ENCODE results near the gene CUL7. TPM values are rescaled to one million over a fixed set of nuclear protein-coding genes. Genes with fewer than 3 reads are reported as not detected.
A peak's percentile ranks its signal among the peaks of the same experiment; 100 is the strongest.

Gene CUL7
- total RNA-seq, 4 donors from 2014 or later = 20.7 to 39.6 (median 28.6) TPM

DNA sequence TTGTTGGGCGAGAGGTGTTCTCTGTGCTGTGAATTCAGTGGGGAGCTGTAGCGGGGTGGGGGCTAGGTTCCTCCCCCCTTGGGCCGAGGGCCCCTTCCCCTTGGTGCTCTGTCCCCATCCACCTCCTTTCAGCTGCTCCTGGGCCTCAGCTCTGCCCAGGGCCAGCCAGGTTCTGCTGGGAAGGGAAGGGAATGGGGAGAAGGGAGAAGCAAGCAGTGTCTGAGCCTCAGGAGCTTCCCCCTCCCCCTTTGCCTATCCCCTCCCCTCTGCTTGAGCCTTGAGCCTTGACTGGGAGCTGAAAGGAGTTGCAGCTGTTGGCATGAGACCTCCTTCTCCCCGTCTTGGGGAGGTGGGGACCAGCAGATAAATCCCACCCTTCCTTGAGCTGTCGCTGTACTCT, 32.8 kb downstream of the CUL7 start:
- peaks cover 24 to 35% of the 10 kb centered on the region in 2 donors for H3K4me1 ChIP-seq
- 41 to 57% methylated on average over 3 to 5 of the region's 5 CpGs for WGBS, 2 donors
- no peak for DNase-seq

DNA sequence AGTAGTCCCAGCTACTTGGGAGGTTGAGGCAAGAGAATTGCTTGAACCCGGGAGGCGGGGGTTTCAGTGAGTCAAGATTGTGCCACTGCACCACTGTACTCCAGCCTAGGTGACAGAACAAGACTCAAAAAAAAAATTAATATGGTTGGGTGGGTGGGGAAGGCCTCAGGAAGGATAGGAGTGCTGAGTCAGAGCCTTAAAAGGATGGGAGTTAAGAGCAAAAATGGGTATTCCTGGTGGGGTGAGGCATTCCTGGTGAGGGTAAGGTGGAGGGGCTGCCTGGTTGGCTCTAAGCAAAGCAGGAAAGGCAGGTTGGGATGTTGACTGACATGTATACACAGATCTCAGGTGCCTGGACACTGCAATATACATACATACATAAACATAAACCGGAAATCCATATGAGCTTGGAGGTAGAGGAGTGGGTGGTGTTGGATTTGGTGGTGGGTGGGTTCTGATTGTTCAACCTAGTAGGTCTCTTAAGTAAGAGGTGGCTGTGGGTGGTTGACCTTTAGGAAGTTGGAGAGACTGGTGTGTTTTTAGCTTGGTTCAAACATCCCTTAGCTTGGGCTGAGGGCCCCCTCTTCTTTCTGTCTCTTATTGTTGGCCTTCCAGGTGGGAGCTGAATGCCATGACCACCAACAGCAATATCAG, 33.5 kb downstream of the CUL7 start:
- no peak for DNase-seq
- Histone ChIP-seq H3K36me3 (peaks cover 11 to 14% of the 10 kb centered on the region in 2 donors), H3K4me1 (peaks cover 27 to 42% of the 10 kb centered on the region in 2 donors), H3K9me3 (no peaks in the 10 kb centered on the region), H3K27me3 (no peaks in the 10 kb centered on the region), H3K27ac (no peak overlapping the region), H3K4me3 (replicated peaks in 1 of 3) (no peak overlapping the region)
- TF ChIP-seq, protein P1, sequence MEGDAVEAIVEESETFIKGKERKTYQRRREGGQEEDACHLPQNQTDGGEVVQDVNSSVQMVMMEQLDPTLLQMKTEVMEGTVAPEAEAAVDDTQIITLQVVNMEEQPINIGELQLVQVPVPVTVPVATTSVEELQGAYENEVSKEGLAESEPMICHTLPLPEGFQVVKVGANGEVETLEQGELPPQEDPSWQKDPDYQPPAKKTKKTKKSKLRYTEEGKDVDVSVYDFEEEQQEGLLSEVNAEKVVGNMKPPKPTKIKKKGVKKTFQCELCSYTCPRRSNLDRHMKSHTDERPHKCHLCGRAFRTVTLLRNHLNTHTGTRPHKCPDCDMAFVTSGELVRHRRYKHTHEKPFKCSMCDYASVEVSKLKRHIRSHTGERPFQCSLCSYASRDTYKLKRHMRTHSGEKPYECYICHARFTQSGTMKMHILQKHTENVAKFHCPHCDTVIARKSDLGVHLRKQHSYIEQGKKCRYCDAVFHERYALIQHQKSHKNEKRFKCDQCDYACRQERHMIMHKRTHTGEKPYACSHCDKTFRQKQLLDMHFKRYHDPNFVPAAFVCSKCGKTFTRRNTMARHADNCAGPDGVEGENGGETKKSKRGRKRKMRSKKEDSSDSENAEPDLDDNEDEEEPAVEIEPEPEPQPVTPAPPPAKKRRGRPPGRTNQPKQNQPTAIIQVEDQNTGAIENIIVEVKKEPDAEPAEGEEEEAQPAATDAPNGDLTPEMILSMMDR (IDR thresholded peaks at IDR 0.05) = no peak
- no peak for TF ChIP-seq POLR2A (IDR thresholded peaks at IDR 0.05)
- 93 to 94% methylated on average over 3 of the region's 3 CpGs for WGBS, 2 donors
- intact Hi-C loops (cut with DNase I) = no loop called here

More for the DNA sequence above, 32.8 kb downstream of the CUL7 start:
- Histone ChIP-seq H3K27me3 (no peaks in the 10 kb centered on the region), H3K4me3 (replicated peaks in 1 of 3) (peak overlapping the region; percentile 78 to 96 (median 83)), H3K36me3 (peaks cover 16 to 18% of the 10 kb centered on the region in 2 donors), H3K27ac (peak overlapping the region; percentile 71 to 91 (median 72)), H3K9me3 (no peaks in the 10 kb centered on the region)
- TF ChIP-seq POLR2A (IDR thresholded peaks at IDR 0.05) = no peak
- TF ChIP-seq, protein P1 (IDR thresholded peaks at IDR 0.05) = no peak
- intact Hi-C loops (cut with DNase I) = no loop called here

DNA sequence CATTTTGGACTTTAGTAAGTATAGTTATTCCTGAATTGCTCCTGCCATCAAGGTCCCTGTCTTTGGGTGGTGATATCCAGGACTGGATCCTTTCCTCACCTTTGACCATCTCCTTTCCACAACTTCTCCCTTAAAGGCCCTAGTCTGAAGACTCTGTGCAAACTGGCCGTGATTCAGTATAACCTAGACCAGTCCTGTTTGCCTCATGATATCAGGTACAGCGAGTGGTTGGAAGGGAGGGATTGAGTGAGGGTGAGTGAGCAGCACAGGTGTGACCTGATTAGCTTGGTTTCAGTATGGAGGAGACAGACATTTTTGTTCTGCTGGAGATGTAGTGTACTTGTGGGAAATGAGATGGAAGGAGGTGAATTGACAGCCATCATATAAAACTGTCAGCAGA, 34.5 kb downstream of the CUL7 start:
- H3K4me1 ChIP-seq = peaks cover 36 to 48% of the 10 kb centered on the region in 2 donors
- TF ChIP-seq, protein P1 (IDR thresholded peaks at IDR 0.05) = no peak
- TF ChIP-seq POLR2A (IDR thresholded peaks at IDR 0.05) = no peak
- H3K4me3 ChIP-seq (replicated peaks in 1 of 3) = no peak overlapping the region
- peaks cover 7 to 11% of the 10 kb centered on the region in 2 donors for H3K36me3 ChIP-seq
- no peak for DNase-seq
- H3K9me3 ChIP-seq = no peaks in the 10 kb centered on the region
- H3K27me3 ChIP-seq = no peaks in the 10 kb centered on the region
- H3K27ac ChIP-seq = no peak overlapping the region
- intact Hi-C loops (cut with DNase I) = loop anchor here (5.0 to 10.0 kb wide), 3 partner anchors 33 to 114 kb away; partner anchors contain the start of genes CUL7 and PEX6
- WGBS, 2 donors = 91 to 92% methylated on average over 2 of the region's 2 CpGs

DNA sequence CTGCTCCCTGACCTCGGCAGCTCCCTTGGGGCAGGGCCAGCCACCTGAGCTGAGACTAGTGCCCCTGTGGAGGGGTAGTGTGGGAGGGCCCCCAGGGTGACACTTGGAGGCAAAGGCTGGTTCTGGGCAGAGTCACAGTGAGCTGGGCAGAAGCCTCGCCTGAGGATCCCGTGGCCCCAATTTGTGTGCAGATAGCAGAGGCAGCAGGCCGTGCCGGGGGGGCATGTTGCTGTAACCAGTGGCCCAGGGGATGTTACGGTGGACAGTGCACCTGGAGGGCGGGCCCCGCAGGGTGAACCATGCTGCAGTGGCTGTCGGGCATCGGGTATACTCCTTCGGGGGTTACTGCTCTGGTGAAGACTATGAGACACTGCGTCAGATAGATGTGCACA, 36.7 kb downstream of the CUL7 start:
- intact Hi-C loops (cut with DNase I) = loop anchor here (5.0 to 10.0 kb wide), 3 partner anchors 35 to 112 kb away; partner anchors contain the start of genes CUL7 and PEX6
- no peak for TF ChIP-seq POLR2A (IDR thresholded peaks at IDR 0.05)
- TF ChIP-seq, protein P1 (IDR thresholded peaks at IDR 0.05) = no peak
- Histone ChIP-seq H3K27ac (peak overlapping the region in 2 of 3 donors; percentile 17 to 64), H3K27me3 (no peaks in the 10 kb centered on the region), H3K9me3 (no peaks in the 10 kb centered on the region), H3K4me3 (replicated peaks in 1 of 3) (no peak overlapping the region), H3K4me1 (peaks cover 35 to 47% of the 10 kb centered on the region in 2 donors), H3K36me3 (peaks cover 9 to 11% of the 10 kb centered on the region in 2 donors)
- peak in 1 of 2 donors; percentile 23 for DNase-seq
- 78 to 93% methylated on average over 4 to 12 of the region's 12 CpGs for WGBS, 2 donors

All from thyroid gland (tissue), 4 donors.